Measurements from ENCODE around the gene SACM1L. TPM values are rescaled to one million over a fixed set of nuclear protein-coding genes. Genes with fewer than 3 reads are reported as not detected.

Gene SACM1L
- total RNA-seq, 1 donor from 2014 or later: 23.6 TPM

- DNase-seq (no peak), ATAC-seq (no peak)
- intact Hi-C loops (cut with micrococcal nuclease): no loop called here
Observed at GRCh38 chr3:45777111-45777745, 88.0 kb downstream of the SACM1L start.

- intact Hi-C loops (cut with micrococcal nuclease): no loop called here
Observed at GRCh38 chr3:45777746-45778386, 88.7 kb downstream of the SACM1L start.

GRCh38 chr3:45778761-45779201 is 89.6 kb downstream of the SACM1L start:
- ATAC-seq (no peak), DNase-seq (no peak)
- intact Hi-C loops (cut with micrococcal nuclease): no loop called here

More at GRCh38 chr3:45777746-45778386, 88.7 kb downstream of the SACM1L start:
- ATAC-seq (no peak), DNase-seq (no peak)

GRCh38 chr3:45779746-45780735 is 90.8 kb downstream of the SACM1L start:
- intact Hi-C loops (cut with micrococcal nuclease): no loop called here
- ATAC-seq (no peak), DNase-seq (no peak)

- intact Hi-C loops (cut with micrococcal nuclease): no loop called here
- no peak for DNase-seq
- no peak for ATAC-seq
Observed at GRCh38 chr3:45781271-45781670, 92.1 kb downstream of the SACM1L start.

GRCh38 chr3:45781841-45782240 is 92.6 kb downstream of the SACM1L start:
- ATAC-seq (no peak), DNase-seq (no peak)
- intact Hi-C loops (cut with micrococcal nuclease): no loop called here

GRCh38 chr3:45782381-45782780 is 93.2 kb downstream of the SACM1L start:
- intact Hi-C loops (cut with micrococcal nuclease): no loop called here
- no peak for DNase-seq
- no peak for ATAC-seq

- ATAC-seq: no peak
- no peak for DNase-seq
- intact Hi-C loops (cut with micrococcal nuclease): no loop called here
Observed at GRCh38 chr3:45783667-45784066, 94.5 kb downstream of the SACM1L start.

- DNase-seq (no peak), ATAC-seq (no peak)
- intact Hi-C loops (cut with micrococcal nuclease): no loop called here
Observed at GRCh38 chr3:45785605-45786150, 96.5 kb downstream of the SACM1L start.

- no peak for ATAC-seq
- DNase-seq: no peak
- intact Hi-C loops (cut with micrococcal nuclease): no loop called here
Observed at GRCh38 chr3:45786801-45787495, 97.8 kb downstream of the SACM1L start.

GRCh38 chr3:45787551-45787950 is 98.4 kb downstream of the SACM1L start:
- intact Hi-C loops (cut with micrococcal nuclease): no loop called here
- no peak for ATAC-seq
- no peak for DNase-seq

- ATAC-seq: no peak
- intact Hi-C loops (cut with micrococcal nuclease): no loop called here
Observed at GRCh38 chr3:45789235-45789812, 100.1 kb downstream of the SACM1L start.

GRCh38 chr3:45790596-45790995 is 101.4 kb downstream of the SACM1L start:
- intact Hi-C loops (cut with micrococcal nuclease): no loop called here
- no peak for ATAC-seq
- no peak for DNase-seq

More at GRCh38 chr3:45789235-45789812, 100.1 kb downstream of the SACM1L start:
- DNase-seq: no peak

GRCh38 chr3:45792036-45792435 is 102.8 kb downstream of the SACM1L start:
- ATAC-seq (no peak), DNase-seq (no peak)
- intact Hi-C loops (cut with micrococcal nuclease): no loop called here

- ATAC-seq: no peak
- DNase-seq: no peak
- intact Hi-C loops (cut with micrococcal nuclease): no loop called here
Observed at GRCh38 chr3:45792516-45793172, 103.4 kb downstream of the SACM1L start.

GRCh38 chr3:45793482-45794176 is 104.4 kb downstream of the SACM1L start:
- DNase-seq (no peak), ATAC-seq (no peak)
- intact Hi-C loops (cut with micrococcal nuclease): no loop called here

GRCh38 chr3:45794177-45794560 is 105.0 kb downstream of the SACM1L start:
- intact Hi-C loops (cut with micrococcal nuclease): no loop called here
- DNase-seq (no peak), ATAC-seq (no peak)

GRCh38 chr3:45794660-45795059 is 105.5 kb downstream of the SACM1L start:
- intact Hi-C loops (cut with micrococcal nuclease): no loop called here
- ATAC-seq (no peak), DNase-seq (no peak)
